Measurements from ENCODE around the gene SPSB3.

DNA sequence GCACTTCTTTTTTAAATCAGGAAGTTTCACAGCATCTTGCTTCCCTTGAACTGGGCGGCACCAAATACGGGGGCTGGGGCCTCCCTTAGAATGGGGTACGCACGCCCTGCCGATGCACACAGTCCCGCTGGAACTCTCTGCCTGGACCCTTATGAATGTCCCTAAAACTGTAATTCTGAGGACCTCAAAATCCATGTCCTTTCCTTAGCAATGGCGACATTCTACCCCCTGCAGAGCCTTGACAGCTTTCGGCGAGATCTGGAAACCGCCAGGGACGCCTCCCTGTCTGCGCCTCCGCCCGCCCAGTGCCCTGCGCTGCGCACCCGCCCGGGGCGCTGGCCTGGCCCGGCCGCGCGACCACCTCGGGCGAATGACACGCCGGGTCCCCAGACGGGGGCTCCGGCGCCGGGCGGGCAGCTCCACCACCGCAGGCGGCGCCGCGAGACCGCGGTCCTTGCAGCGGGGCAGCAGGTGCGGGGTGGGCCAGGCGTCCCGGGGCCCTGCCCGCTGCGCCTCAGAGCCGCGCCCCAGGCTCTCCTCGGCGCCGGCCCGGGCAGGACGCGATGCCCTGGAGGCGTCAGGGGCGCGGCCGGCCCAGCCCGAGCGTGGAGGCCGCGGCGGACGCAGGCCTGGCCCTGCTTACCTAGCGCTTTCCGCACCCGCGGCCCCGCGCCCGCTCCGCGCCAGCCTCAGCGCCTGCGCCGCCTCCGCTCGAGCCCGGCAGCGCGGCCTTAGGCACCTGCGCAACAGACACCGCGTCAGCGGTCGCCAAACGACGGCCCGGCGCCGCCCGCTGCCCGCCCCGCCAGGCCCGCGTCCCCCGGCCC is 43.7 kb upstream of the SPSB3 start:
- TF ChIP-seq, protein P1, sequence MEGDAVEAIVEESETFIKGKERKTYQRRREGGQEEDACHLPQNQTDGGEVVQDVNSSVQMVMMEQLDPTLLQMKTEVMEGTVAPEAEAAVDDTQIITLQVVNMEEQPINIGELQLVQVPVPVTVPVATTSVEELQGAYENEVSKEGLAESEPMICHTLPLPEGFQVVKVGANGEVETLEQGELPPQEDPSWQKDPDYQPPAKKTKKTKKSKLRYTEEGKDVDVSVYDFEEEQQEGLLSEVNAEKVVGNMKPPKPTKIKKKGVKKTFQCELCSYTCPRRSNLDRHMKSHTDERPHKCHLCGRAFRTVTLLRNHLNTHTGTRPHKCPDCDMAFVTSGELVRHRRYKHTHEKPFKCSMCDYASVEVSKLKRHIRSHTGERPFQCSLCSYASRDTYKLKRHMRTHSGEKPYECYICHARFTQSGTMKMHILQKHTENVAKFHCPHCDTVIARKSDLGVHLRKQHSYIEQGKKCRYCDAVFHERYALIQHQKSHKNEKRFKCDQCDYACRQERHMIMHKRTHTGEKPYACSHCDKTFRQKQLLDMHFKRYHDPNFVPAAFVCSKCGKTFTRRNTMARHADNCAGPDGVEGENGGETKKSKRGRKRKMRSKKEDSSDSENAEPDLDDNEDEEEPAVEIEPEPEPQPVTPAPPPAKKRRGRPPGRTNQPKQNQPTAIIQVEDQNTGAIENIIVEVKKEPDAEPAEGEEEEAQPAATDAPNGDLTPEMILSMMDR (IDR thresholded peaks at IDR 0.05; ENCODE audit: low read depth, low read length, poor library complexity, severe bottlenecking), result no peak
- TF ChIP-seq EZH2phosphoT487 (IDR thresholded peaks at IDR 0.05; ENCODE audit: borderline replicate concordance, low read length), result no peak

Data from DOHH2 (cell line).